OCI-LY3 (cell line): ENCODE results near the gene VAMP8.

Experiments used
- CTCF ChIP-seq: fragments of 200-600, 300-600 bp; sonication (generic); IDR thresholded peaks from 2 replicates; pipeline ENCODE4 v1.5.1; 2014; ENCODE audit warnings: antibody characterized with exemption, low read length, low read depth
- EZH2phosphoT487 ChIP-seq: fragments of 200-600 bp; shearing (Covaris generic); IDR thresholded peaks from 2 replicates; pipeline ENCODE4 v1.6.1; 2018; ENCODE audit warnings: antibody characterized with exemption, mixed run types, low read depth

GRCh38 chr2:85548608-85548900 is 28.8 kb upstream of the VAMP8 start:
- TF ChIP-seq CTCF = no peak
- TF ChIP-seq EZH2phosphoT487 = no peak
